ENCODE measurements around the gene RDX.
A peak's percentile ranks its signal among the peaks of the same experiment; 100 is the strongest.

Gene RDX

DNA sequence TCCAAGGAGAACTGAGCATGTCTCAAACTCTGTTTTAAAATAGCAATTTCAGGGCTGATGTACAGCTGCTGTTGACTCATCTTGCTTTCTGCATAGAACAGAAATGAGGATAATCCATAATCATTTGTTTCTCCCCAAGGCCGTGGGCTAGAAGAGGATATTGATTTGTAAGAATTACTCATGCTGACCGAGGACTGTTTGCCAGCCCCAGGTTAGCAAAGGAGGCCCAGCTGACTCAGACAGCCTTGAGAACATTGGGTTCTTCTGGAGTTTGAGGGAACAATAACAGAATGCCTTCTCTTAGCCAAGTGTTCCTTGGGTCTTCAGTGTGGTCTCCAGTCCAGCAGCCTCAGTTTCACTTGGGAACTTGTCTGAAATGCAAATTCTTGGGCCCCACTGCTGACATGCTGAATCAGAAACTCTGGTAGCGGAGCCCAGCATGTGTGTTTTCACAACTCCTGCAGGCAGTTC lies 111.3 kb downstream of the RDX start:
- no peak for TF ChIP-seq JUND (IDR thresholded peaks at IDR 0.05; ENCODE audit: low read depth)
- DNase-seq (ENCODE audit: low read depth in 1 of 2, low spot score in 1 of 2), result no peak
- in situ Hi-C loops (cut with HindIII; ENCODE audit: low pct_unique_long_range_greater_than_20kb, low sequenced_read_pairs), result no loop called here

DNA sequence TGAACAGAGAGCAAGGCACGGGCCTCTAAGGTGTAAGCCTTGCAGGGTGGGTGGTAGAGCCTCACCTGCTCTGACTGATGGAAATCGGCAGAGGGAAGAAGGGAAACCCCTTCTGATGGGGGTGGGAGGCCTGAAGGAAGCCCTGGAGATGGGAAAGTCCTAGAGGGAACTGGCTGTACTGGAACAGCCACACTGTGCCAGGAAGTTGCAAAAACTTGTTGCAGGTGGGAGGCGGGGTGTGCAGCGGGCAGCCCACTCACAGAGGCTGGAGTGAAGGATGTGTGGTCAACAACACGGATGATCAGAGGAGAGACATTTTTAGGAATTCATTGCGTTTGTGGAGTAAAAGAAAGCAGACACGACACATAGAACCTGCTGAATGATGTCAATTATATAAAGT lies 112.0 kb downstream of the RDX start:
- no peak for TF ChIP-seq JUND (IDR thresholded peaks at IDR 0.05; ENCODE audit: low read depth)
- in situ Hi-C loops (cut with HindIII; ENCODE audit: low pct_unique_long_range_greater_than_20kb, low sequenced_read_pairs), result no loop called here
- DNase-seq (ENCODE audit: low read depth in 1 of 2, low spot score in 1 of 2), result no peak

DNA sequence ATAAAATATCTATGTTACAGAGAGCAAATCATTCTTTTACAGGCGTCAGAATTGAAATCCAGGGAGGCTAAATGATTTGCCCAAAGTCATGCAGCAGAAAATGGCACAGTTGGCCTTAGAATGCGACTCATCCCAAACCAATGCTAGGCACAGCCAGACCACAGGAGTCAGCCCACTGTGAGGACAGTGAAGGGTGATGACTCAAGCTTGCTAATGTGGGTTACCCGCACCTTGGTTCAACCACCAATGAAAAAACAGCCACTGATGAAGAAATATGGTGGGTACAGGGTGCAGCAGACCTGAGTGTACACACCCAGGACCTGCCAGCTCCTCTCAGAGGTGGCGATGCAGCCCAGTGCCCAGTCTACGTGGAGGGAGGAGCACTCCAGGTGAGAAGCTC lies 113.5 kb downstream of the RDX start:
- in situ Hi-C loops (cut with HindIII; ENCODE audit: low pct_unique_long_range_greater_than_20kb, low sequenced_read_pairs), result no loop called here
- no peak for TF ChIP-seq JUND (IDR thresholded peaks at IDR 0.05; ENCODE audit: low read depth)
- DNase-seq (ENCODE audit: low read depth in 1 of 2, low spot score in 1 of 2), result no peak

DNA sequence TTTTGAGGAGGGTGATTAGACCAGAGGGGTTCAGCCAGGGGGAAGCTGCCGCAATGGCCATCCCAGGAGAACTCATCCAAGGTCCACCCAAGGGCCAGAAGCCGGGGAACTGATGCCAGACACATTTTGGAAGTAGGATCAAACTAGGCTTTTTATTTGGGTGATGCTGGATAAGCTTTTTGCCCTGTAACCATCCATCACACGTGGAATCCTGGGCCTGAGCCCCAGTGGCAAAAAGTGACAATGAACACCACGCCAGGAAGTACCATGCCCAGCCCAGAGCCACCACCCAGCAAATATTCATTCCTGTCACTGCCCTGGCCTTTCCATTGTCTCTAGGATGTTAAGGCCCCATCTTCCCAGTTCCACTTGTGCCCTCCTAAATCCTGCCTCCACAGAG lies 117.3 kb downstream of the RDX start:
- no peak for DNase-seq (ENCODE audit: low read depth in 1 of 2, low spot score in 1 of 2)
- TF ChIP-seq JUND (IDR thresholded peaks at IDR 0.05; ENCODE audit: low read depth), result no peak
- in situ Hi-C loops (cut with HindIII; ENCODE audit: low pct_unique_long_range_greater_than_20kb, low sequenced_read_pairs), result no loop called here

DNA sequence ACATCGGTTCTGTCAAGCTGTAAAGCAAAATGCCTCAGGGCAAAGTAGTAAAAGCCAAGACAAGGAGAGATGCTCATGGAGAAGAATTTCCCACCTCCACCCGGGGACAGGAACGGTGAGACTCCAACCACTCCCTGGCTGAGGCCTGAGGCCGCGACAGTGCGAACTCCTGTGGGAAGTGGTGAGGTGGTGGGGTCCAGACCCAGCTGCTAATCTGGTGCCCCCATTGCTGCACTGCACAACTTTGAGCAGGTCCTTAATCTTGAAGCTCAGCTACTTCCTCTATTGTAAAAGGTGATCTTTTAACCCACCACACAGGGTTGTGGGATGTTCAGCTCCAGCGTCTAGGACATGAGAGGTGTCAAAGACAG lies 119.3 kb downstream of the RDX start:
- DNase-seq (ENCODE audit: low read depth in 1 of 2, low spot score in 1 of 2), result no peak
- in situ Hi-C loops (cut with HindIII; ENCODE audit: low pct_unique_long_range_greater_than_20kb, low sequenced_read_pairs), result no loop called here
- TF ChIP-seq JUND (IDR thresholded peaks at IDR 0.05; ENCODE audit: low read depth), result no peak

DNA sequence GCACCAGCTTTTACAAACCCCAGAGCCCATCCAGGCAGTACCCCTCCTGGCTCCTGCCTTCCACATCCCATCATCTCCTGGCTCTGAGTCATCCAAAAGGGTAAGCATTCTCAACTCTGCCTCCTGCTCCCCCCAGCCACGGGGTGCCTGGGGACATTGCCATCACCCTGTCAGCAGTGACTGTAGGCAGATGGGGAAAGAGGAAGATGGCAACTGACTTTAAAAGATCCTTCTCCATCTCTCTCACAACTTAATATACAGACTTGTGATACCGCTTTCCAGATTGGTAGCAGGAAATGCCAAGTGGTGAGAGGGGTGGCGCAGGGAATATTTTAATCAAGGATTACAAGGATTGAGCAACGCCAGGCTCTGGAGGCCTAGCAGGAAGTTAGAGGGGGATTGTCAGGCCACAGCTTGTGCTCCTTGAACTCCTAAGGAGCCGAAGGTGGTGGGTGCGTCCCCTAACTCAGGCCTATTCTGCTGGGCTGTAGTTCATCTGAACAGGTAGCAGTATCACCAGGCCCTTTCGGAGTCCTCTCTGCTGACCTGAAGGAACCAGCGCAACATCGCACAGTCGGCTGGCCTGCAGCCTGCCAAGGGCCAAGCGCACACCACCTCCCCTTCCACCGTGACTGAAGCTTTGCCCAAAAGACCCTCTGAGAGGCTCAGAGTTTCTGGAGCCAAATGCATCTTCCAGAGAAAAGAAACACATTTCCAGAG lies 119.9 kb downstream of the RDX start:
- DNase-seq (ENCODE audit: low read depth in 1 of 2, low spot score in 1 of 2), result no peak
- no peak for TF ChIP-seq JUND (IDR thresholded peaks at IDR 0.05; ENCODE audit: low read depth)
- in situ Hi-C loops (cut with HindIII; ENCODE audit: low pct_unique_long_range_greater_than_20kb, low sequenced_read_pairs), result no loop called here

DNA sequence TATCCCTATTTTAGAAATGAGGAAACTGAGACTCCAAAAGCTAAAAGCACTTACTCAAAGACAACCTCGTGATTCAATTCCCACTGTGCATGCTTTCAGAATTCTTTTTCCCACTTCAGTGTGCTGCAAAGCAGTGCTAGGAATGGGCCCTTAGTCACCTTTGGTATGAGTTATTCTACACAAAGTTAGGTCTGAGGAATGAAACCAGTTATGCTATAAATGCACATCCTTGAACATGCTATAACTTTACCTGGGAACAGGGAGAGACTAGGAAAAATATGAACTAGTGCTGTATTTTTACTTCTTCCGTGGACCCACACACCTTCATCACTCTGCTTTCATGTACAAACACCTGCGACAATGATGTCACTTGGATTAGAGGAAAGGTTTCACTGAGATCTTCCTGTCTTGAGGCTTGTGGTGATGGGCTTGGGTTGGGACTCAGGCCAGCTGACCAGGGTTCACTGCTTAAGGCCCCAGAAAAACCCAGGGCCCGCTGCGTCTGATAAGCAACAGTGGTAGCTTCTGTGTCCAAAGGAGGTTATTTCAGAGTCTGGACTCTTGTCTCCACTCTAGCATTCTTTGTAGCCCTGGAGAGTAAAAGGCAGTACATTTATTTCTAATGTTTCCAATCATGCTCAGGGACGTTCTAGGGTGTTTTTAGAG lies 121.6 kb downstream of the RDX start:
- no peak for DNase-seq (ENCODE audit: low read depth in 1 of 2, low spot score in 1 of 2)
- no peak for TF ChIP-seq JUND (IDR thresholded peaks at IDR 0.05; ENCODE audit: low read depth)
- in situ Hi-C loops (cut with HindIII; ENCODE audit: low pct_unique_long_range_greater_than_20kb, low sequenced_read_pairs), result no loop called here

DNA sequence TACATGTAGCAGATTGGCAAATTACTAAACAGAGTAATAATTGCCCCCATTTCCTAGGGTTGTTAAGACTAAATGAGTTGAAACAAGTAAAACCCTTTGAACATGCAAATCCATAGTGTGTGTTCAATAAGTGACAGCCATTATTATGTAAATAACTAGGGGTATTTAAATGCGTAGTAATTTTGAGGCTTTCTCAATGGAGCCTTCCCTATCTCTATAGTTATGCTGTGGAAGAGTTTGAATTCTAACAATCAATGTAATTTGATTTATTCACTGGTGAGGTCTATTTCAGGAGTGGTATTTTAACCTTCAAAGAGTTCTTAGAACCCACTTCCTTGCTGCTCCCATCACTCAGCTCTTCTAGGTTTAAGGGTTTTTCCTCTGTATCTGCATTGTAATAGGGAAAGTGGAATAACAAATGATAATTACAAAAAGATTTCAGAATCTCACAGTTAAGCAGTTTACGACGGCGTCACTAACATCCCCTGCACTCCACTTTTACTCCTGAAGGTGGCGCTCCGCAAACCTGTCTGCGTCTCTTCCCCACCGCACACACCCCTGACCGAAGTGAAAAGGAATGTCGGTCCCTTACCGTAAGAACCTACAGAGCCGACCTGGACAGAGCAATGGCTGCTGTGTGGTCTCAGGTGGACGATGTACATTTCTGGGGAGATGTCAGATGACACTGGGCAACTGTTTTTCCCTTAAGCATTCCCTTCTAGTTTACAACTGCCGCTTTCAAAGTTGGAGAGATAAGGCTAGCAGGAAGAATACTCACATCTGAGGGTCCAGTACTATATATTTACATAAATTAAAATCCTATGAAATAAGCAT lies 122.4 kb downstream of the RDX start:
- peak; percentile 46 to 77 for DNase-seq (ENCODE audit: low read depth in 1 of 2, low spot score in 1 of 2)
- in situ Hi-C loops (cut with HindIII; ENCODE audit: low pct_unique_long_range_greater_than_20kb, low sequenced_read_pairs), result no loop called here
- TF ChIP-seq JUND (IDR thresholded peaks at IDR 0.05; ENCODE audit: low read depth), result no peak

DNA sequence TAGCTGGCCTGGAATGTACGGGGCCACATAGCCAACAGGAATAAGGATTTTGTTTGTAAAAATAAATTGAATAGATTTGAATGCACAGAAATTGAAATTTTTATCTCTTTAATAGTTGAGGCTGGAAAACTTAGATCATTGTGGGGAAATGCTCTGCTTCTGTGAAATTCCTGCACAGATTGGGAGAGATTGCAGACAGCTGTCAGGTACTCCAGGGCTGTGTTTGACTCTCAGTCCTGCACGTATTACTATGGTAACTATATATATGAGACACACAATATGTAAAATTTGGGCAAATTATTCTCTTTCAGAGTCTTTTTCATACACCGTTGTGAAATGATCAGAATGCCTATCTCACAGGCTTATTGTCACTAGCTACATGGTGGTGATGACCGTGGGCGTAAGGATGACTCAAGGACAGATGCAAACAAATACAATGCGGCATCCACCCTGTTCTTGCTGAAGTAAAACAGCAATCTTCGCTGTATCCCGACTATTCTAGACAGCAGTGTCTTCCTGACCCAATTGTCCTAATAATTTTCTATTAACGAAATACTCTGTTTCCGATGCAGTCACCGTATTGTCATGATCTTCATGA lies 123.8 kb downstream of the RDX start:
- DNase-seq (ENCODE audit: low read depth in 1 of 2, low spot score in 1 of 2), result no peak
- in situ Hi-C loops (cut with HindIII; ENCODE audit: low pct_unique_long_range_greater_than_20kb, low sequenced_read_pairs), result no loop called here
- no peak for TF ChIP-seq JUND (IDR thresholded peaks at IDR 0.05; ENCODE audit: low read depth)

DNA sequence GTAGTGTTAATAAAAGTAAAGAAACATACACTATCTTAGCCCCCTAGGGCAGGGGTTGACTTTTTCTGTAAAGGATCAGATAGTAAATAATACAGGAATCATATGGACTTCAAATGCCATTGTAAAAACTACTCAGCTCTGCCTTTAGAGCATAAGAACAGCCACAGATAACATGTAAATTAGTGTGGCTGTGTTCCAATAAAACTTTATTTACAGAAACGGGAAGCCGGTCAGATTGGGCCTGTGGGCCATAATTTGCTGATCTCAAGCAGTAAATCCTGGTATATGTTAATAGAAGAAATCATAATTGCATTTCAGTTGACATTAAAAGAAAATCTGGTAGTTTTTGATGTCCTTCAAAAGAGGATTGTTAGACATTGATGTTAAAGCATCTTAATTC lies 126.7 kb downstream of the RDX start:
- no peak for DNase-seq (ENCODE audit: low read depth in 1 of 2, low spot score in 1 of 2)
- in situ Hi-C loops (cut with HindIII; ENCODE audit: low pct_unique_long_range_greater_than_20kb, low sequenced_read_pairs), result no loop called here
- TF ChIP-seq JUND (IDR thresholded peaks at IDR 0.05; ENCODE audit: low read depth), result no peak

DNA sequence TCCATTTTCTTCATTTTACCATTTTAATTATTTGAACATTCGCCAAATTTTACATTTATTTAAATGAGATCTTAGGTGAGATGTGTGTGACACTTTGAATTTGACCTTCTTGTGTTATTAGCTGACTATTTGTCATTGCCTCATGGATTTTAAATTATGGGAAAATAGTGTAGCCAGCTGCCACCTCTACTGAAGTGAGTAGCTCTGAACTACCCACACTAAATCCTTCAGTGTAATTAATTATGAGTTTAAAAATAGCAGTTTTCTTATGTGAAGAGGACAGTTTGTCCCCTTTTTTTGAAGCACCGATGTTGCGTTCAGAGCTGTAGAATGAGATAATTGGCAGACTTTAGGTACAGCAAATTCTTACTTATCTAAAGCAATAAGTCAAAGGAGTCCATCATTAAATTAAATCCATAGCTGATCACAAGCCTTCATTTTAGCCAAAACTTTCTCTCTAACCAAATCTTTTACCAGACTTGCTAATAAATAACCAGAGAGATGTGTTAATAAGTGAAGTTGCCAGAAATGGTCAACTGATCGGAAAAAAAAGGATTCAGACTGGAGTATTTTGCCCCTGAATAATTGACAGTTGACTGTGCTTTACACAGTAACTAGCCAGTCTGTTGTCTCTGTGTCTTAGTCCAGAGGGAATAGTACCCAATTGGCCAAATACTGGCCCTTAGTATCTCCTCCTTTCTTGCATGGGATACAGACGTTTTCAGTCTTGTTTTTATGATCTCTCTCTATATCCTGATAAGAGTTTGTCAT lies 128.2 kb downstream of the RDX start:
- no peak for DNase-seq (ENCODE audit: low read depth in 1 of 2, low spot score in 1 of 2)
- in situ Hi-C loops (cut with HindIII; ENCODE audit: low pct_unique_long_range_greater_than_20kb, low sequenced_read_pairs), result no loop called here
- no peak for TF ChIP-seq JUND (IDR thresholded peaks at IDR 0.05; ENCODE audit: low read depth)

Data from T47D (cell line).